GM12872 (cell line): ENCODE measurements around the gene SPRN.

Source experiments
- CTCF ChIP-seq: IDR thresholded peaks from 3 replicates; pipeline ENCODE4 v1.5.1; 2011; ENCODE audit warnings: low read depth, mild to moderate bottlenecking, low read length, moderate library complexity; ENCODE audit not compliant: insufficient read depth

The SPRN gene

GRCh38 chr10:133397938-133398337 is 26.5 kb downstream of the SPRN start:
- no peak for TF ChIP-seq CTCF

- TF ChIP-seq CTCF = no peak
Measured at GRCh38 chr10:133396035-133396624, 28.3 kb downstream of the SPRN start.

DNA sequence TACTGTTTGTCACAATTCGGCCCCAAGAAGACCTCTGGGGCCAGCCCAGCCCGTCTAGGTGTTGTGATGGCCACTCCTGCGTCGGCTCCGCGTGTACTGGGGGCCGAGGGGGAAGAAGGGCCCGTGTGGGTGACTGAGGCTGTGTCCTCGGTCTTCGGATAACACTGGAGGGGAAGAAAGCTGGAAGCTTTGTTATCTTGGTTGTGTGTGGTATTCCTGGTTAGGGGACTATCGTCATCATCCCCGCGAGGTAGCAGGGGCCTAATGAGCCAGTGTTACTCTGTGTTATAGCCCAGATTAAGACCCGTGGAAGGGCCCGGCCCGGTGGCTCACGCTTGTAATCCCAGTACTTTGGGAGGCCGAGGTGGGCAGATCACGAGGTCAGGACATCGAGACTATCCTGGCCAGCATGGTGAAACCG is 29.6 kb downstream of the SPRN start:
- no peak for TF ChIP-seq CTCF

DNA sequence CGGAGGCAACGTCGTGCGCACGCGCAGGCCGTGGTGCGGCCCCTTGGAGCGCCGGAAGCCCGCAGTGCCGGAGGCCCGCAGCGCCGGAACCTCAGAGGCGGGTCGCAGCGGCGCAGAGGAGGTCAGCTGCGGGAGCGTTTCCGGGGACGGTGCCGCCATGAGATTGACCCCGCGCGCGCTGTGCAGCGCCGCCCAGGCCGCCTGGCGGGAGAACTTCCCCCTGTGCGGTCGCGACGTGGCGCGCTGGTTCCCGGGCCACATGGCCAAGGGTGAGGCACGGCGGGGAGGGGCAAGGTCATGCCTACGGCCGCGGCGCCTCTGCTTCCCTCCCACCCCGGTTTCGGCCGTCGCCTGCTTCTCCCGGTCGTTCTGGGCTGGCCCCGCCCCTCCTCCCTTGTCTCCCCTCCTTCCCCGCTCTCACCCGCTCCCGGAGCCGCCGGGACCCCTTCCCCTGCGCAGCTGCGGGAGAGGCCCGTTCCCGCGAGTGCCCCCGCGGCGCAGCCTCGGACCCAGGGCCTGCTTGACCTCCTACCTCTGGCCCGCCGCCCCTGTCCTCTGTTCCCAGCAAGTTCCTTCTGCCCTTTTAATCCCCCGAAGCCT is 30.3 kb downstream of the SPRN start, which contains the start of gene MTG1:
TSS of gene MTG1 (plus strand) at position 94 of the 600 bp plus-strand sequence. CDS start at position 158, 64 bp downstream.
- TF ChIP-seq CTCF = peak; percentile 23; the same call in 1 of the 3 replicates

GRCh38 chr10:133393401-133394063 is 30.9 kb downstream of the SPRN start:
- TF ChIP-seq CTCF = no peak

DNA sequence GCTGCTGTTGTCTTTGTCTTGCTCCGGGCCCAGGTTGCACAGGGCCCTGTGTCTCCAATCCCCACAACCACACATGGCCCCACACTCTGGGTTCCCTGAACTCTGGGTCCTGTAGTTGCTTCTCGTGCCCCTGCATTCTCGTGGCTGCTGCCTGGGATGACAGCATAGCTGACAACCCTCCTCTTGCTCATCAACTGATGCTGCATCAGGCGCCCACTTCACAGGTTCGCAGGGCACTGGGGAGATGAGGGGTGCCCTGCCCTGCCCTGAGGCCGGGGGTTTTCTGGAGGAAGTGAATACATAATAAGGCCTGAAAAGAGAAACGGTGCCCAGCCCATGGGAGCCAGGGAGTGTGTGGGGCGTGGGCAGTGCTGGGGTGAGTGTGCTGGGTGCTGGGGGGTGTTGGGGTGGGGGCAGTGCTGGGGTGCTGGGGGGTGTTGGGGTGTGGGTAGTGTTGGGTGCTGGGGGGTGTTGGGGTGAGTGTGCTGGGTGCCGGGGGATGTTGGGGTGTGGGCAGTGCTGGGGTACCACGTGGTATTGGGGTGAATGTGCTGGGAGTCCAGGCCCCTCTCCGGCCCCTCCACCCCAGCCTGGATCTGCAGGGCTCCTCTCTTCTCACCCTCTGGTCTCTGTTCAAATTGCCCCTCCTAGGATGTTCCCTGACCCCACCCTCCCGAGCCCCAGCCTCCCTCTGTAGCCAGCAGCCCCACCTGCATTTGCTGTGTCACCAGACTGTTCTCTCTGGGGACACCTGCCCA is 32.5 kb downstream of the SPRN start:
- TF ChIP-seq CTCF = no peak

DNA sequence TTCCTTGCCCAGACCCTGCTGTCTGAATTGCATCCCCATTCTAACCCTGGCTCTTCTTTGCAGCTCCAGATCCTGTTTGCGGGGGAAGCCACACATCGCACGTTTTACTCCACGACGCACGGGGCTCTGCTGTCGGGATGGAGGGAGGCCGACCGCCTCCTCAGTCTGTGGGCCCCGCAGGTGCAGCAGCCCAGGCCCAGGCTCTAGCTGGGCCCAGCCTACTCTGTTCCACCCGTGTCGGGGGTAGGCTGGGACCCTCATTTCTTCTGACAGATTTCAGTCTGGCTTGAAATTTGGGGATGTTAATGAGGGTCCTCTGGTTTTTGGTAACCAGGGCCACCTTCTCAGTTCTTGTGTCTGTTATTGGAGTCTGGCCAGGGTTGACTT is 33.2 kb downstream of the SPRN start:
- no peak for TF ChIP-seq CTCF
